8988T (cell line): ENCODE results near the gene DNAJC8.

Experiments used
- DNase-seq: peaks from one replicate; pipeline ENCODE4 v3.0.0; 2011

The DNAJC8 gene

GRCh38 chr1:28249013-28249865 is 16.4 kb upstream of the DNAJC8 start:
- no peak for DNase-seq

GRCh38 chr1:28248273-28249012 is 15.6 kb upstream of the DNAJC8 start:
- no peak for DNase-seq

- DNase-seq: no peak
Measured at GRCh38 chr1:28247612-28248272, 14.9 kb upstream of the DNAJC8 start.

GRCh38 chr1:28246427-28246832 is 13.6 kb upstream of the DNAJC8 start:
- no peak for DNase-seq

DNA sequence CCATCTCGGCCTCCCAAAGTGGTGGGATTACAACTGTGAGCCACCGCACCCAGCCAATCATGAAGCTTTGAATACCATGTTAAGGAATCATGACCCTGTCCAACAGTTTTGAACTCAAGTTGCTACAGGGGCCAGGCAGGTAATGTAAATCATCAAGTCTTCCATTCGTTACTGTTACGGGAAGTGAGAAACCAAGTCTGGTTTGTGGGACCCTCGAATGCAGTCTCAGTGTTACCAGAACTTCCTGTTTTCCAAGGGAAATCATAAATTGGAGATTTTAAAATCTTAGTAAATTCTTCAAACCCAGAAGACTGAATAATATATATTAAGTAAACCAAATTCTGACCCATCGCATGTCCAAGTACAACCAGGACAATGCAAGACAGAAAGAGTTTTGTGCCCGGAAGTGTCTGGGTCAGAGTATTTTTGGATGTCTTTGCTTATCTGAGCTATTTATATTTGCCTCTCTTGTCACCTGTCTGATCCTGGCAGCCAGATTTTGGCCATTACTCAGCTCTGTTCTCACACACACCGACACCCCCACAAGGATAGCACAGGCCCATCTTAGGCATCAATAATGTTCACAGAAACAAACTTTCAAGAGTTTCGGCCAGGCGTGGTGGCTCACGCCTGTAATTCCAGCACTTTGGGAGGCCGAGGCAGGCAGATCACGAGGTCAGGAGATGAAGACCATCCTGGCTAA is 11.9 kb upstream of the DNAJC8 start:
- no peak for DNase-seq

DNA sequence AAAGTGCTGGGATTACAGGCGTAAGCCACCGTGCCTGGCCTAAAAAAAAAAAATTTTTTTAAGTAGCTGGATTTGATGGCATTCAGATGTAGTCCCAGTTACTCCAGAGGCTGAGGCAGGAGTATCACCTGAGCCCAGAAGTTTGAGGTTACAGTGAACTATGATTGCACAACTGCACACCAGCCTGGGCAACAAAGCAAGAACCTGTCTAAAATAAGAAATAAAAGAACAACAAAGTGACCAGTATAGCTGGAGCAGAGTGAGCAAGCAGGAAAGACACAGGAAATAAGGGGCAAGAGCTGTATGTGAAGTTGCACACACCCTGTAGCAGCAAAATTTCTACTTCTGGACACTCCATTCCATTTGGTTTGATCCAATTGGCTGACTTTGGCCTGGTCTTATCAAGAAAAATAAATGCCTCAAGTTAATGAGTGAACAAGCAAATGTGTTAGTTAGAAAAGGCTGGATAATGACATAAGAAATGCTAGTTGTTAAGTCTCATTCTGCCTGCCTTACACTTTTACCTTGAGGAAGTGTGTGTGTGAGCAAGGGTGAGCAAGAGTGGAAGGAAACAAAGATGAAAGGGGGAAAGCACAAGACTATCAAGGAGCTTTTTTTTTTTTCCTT is 11.0 kb upstream of the DNAJC8 start:
- DNase-seq: no peak

DNA sequence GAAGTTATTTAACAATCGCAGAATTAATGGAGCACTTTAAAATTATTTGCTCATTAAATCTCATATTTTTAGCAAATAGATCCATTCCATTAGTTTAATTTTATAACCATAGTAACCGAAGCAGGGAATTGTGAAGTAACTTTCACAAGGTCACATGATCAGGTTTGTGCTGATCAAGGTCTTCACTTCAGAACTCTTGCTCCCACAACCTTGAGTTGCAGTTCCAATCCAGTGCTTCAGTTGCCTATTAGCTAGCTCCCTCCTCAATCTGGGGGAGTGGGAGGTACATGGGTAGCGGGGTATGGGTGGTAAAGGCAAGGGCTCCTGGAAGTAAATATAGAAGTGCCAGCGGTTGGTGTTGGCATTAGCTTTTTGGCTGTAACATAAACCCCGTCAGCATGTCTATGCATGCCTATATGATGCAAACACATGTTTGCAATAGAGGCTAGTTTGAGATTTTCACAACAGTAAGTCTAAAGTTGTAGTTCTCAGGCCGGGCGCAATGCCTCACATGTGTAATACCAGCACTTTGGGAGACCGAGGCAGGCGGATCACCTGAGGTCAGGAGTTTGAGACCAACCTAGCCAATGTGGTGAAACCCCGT is 8.9 kb upstream of the DNAJC8 start:
- no peak for DNase-seq

- DNase-seq: no peak
Measured at GRCh38 chr1:28240024-28240423, 7.2 kb upstream of the DNAJC8 start.

- DNase-seq: no peak
Measured at GRCh38 chr1:28239004-28239403, 6.2 kb upstream of the DNAJC8 start.

GRCh38 chr1:28236656-28237322 is 4.0 kb upstream of the DNAJC8 start:
- DNase-seq: no peak

DNA sequence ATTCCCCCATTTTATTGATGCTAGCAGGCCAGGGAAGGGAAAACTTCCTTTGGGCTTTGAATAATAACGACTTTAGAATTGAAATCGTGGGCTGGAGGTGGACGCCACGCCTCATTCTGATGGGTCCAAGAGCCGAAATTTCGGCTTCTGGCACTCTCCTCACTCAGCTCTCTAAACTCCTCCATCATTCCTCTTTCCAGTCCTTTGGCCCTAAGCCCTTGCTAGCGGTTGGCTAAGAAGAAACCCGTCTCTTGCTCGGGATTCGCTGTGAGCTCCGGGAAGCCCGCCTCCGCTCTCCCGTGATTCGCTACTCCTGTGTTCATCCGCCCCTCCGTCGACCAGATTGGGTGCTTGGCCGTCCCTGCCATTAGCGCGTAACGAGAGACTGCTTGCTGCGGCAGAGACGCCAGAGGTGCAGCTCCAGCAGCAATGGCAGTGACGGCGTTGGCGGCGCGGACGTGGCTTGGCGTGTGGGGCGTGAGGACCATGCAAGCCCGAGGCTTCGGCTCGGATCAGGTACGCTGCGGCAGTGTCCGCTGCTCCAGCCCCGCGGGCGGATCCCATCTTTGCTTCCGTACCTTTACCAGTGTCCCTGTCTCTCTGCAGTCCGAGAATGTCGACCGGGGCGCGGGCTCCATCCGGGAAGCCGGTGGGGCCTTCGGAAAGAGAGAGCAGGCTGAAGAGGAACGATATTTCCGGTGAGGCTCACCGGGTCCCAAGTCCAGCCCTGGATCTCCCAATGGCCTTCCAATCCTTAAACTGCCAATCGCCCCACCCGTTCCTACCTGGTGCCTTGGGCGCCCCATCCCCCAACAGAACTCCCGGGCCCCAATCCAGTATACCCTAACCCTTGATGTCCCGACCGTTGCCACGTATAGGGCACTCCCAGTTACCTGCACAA is 3.2 kb upstream of the DNAJC8 start, which contains the start of gene ATP5IF1:
ATP5IF1 (plus strand) TSS at position 370 of the 901 bp plus-strand sequence; CDS start at position 430, 60 bp downstream.
- peak; percentile 62 for DNase-seq

DNA sequence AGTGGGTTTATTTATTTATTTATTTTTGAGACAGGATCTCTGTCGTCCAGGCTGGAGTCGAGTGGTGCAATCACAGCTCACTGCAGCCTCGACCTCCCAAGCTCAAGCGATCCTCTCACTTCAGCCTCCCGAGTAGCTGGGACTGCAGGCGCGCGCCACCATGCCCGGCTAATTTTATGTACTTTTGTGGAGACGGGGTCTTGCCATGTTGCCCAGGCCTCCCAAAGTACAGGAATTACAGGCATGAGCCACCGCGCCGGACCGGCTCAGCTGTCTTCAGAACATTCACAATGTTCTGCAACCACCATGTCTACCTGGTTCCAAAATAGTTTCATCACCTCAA is 406 bp upstream of the DNAJC8 start:
- DNase-seq: no peak

GRCh38 chr1:28229996-28230395 is 2.8 kb downstream of the DNAJC8 start:
- DNase-seq: no peak

DNA sequence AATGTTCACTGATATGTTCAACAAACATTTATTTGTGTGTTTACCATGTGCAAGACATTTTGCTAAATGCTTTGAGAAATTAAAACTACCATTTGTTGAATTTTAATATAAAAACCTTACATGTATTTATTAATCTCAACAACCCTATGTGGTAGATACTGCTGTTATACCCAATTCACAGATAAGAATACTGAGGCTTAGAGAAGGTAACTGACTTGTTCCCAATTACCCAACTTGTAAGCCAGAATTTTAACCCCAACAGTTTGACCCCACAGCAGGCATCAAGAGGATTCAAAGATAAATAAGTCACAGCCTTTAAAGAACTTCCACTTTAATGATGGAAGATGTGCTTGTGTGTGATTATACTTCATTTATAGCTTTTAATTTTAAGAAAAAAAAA is 3.7 kb downstream of the DNAJC8 start:
- no peak for DNase-seq

- DNase-seq: no peak
Measured at GRCh38 chr1:28213315-28213714, 19.5 kb downstream of the DNAJC8 start.

DNA sequence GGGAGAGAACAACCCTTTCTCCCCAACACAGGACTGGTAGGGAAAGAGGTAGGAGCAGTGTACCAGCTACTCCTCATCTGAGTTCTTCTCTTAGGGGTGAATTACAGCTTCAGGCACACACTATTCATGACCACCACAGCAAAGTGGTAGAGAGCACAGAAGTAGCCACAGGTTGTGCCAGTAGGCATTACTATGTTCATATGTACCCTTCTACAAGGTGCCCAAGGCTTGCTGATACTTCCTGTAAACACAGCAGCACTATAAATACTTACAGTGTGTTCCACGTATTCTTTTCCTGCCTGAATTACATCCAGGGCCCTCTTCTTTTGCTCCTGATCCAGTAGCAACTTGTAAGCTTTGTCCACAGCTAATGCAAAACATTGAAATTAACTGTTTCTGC is 23.1 kb downstream of the DNAJC8 start:
- DNase-seq: no peak

- DNase-seq: no peak
Measured at GRCh38 chr1:28208818-28209441, 23.9 kb downstream of the DNAJC8 start.

DNA sequence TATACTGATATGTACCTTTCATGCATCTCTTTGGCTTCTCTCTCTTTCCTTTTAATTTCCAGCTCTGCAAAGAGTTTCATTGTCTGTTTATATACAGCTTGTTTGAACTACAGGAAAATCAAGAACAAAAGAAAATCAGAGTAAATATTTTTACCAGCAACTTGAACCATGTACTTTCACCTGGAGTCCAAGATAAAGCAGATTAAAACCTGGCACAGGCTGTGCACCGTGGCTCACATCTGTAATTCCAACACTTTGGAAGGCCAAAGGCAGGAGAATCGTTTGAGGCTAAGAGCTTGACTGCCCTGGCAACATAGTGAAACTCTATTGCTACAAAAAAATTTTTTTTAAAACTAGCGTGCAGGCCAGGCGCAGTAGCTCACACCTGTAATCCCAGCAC is 27.6 kb downstream of the DNAJC8 start:
- no peak for DNase-seq

DNA sequence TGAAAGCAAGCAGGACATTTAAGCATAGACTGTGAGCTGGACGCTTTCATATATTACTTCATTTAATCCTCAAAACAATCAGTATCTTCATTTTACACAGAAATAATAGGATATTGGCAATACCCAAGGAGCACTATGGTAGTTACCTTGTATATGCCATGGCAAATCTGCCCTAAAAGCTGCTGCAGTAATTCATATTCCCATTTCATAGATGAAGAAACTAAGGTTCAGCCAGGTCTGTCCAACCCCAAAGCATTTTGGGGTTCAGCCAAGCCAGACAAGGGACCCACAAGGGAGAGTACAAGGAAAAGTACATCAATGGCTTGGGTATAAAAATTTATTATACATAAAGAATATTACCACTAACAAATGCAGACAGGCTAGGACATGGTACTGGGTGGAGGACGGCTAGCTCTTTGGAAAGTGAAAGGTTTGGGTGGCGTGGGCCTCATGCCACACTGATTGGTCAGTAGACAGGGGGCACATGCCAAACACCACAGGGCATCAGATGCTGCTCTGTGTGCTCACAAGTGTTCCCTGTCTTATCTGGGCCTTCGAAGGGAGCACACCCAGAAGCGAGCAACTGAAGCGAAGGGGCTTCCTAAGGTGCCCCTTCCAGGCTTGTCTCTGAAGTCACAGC is 32.5 kb downstream of the DNAJC8 start:
- no peak for DNase-seq
